ENCODE measurements around the gene GRIA4.
"Not testable (repeated sequence)": the region's sequence is repeated elsewhere in the genome, so short reads cannot be mapped to it uniquely, and the experiment has no call there.

Gene GRIA4

GRCh38 chr11:105870516-105871113 is 260.7 kb downstream of the GRIA4 start:
- DNase-seq = no peak

GRCh38 chr11:105878510-105878909 is 268.6 kb downstream of the GRIA4 start:
- DNase-seq = no peak

DNA sequence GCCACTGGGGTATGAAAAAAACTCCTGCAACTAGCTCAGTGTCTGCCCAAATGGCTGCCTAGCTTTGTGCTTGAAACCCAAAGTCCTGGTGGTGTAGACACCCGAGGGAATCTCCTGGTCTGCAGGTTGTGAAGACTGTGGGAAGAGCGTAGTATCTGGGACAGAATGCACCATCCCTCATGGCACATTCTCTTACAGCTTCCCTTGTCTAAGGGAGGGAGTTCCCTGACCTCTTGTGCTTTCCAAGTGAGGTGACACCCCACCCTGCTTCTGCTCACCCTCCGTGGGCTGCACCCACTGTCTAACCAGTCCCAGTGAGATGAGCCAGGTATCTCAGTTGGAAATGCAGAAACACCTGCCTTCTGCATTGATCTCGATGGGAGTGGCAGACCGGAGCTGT is 269.1 kb downstream of the GRIA4 start:
- not testable (repeated sequence) for DNase-seq

DNA sequence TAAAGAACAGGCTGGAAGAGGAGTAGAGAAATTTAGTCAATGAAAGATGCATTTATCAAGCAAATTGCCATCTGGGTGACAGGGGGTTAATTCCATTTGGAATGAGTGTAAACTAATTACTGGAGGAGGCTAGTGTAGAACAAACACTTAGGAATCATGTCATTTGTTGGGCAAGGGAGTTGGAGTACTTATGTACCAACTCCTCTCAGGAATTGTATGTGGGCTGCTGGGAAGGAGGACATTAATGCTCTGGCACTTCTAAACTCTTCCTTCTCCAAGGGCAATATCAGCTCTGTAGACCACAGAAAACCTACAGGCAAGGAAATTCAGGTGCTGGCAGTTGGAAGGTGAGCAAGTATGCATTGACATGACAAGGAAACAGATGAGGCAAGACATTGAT is 271.2 kb downstream of the GRIA4 start:
- DNase-seq = no peak

DNA sequence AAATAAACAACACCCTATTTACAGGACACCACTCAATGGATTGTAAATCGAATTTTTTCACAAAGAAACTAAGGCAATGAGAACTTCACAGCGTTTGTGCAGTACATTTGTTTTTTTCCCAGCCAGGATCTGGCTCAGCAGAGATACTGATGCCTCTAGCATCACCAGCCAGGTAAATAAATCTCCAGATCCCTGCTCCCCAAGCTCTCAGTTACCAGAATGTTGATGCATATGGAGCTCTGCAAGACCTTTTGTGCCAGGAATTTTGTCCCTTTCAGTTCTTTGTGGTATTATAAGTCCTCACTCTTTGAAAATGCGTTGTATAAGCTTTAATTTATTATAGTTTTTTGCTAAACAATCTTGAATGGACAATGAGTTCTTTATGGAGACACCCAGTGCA is 274.6 kb downstream of the GRIA4 start:
- no peak for DNase-seq

DNA sequence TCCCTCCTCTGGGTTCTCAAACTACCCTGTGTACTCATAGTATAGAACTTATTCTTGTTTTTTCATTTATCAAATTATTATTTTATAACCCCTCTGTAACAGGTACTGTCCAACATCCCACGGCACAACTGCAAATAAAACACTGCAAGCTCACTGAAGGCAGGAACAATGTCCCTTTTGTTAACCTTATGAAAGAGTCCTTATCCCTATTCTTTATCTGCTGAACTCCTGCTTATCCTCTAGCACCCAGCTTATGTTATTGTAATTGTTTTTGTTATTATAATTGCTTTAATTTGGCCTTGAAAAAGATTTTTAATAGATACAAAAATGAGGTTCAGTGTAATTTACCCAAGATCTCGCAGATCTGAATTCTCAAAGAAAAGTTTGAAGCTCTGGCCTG is 281.8 kb downstream of the GRIA4 start:
- DNase-seq = no peak

DNA sequence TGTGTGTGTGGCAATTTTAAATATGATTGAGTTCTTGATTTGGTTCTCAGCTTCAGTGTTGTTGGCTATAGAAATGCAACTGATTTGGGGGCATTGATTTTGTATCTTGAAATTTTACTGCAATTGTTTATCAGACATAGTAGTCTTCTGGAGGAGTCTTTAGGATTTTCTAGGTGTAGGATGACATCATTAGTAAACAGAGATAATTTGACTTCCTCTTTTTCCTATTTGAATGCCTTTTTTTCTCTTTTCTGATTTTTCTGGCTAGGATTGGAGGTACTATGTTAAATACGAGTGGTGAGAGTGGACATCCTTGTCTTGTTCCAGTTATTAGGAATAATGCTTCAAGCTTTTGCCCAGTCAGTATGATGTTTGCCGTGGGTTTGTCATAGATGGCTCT is 287.3 kb downstream of the GRIA4 start:
- DNase-seq = no peak

GRCh38 chr11:105899772-105900171 is 289.9 kb downstream of the GRIA4 start:
- DNase-seq = no peak

- DNase-seq = no peak
Observed at GRCh38 chr11:105900515-105901035, 290.7 kb downstream of the GRIA4 start.

- no peak for DNase-seq
Observed at GRCh38 chr11:105903113-105903512, 293.2 kb downstream of the GRIA4 start.

DNA sequence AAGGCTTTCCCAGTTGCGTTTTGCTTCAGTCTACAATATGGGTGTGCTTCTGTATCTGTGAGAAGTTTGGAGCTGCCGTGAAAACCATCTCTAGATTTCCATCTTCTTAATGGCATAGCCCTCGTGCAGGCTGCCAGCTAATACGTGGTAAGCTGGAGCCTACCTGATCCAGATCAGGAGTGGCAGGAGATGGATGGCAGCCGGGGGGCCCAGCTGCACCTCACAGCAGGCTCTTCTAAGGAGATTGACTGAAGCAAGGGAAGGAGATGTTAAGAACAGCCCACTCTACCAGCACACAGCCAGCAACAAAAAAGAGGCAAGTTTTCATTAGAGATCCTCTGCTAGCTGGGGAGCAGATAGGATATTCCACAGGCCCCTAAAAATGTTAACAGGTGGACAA is 296.6 kb downstream of the GRIA4 start:
- no peak for DNase-seq

- DNase-seq = no peak
Observed at GRCh38 chr11:105907319-105907718, 297.4 kb downstream of the GRIA4 start.

- DNase-seq = no peak
Observed at GRCh38 chr11:105910095-105910715, 300.3 kb downstream of the GRIA4 start.

DNA sequence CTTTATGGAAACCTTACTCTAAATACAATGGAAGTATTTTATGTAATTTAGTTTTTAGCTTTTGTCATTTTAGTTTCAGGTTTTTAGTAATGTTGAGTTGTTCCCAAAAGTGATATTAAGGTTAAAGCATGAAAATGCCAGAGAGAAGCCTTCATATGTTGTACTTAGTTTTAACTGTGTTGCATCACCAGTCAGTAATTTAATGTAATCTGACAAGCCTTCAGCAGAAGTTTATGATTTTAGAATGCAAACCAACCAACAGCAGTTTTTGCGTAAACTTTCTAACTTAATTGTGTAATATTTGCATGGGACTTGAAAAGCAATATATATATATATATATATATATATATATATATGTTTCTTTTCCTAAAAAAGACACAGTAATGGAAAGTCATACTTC is 301.6 kb downstream of the GRIA4 start:
- DNase-seq = no peak

DNA sequence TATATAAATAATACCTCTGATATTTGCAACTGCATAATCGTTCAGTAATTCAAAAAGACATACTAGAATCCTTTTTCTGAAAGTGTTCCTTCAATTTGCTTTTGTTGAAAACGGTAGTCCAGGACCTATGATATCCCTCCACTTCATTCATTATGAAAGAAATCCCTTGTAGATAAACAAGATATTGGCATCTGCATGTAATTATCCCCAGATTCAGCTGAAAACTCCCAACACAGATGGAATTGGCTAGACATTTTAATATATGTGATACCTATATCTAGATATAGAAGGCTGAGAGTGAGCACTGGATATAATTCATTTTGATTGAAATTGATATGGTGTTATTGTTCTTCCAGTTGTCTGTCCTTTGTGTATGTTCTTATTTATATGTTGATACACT is 302.8 kb downstream of the GRIA4 start:
- DNase-seq = no peak

GRCh38 chr11:105915021-105915420 is 305.1 kb downstream of the GRIA4 start:
- no peak for DNase-seq

GRCh38 chr11:105918039-105918438 is 308.2 kb downstream of the GRIA4 start:
- no peak for DNase-seq

DNA sequence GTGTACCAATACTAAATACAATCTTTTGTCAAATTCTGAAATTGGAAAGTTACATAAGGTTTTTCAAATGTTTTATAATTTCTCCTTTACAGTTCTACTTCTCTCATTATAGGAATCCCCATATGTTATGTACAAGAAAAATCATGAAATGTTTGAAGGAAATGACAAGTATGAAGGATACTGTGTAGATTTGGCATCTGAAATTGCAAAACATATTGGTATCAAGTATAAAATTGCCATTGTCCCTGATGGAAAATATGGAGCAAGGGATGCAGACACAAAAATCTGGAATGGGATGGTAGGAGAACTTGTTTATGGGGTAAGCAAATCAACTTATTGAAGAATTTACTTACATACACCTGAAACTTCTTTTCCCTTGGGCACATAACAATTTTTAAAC is 308.7 kb downstream of the GRIA4 start:
- no peak for DNase-seq

DNA sequence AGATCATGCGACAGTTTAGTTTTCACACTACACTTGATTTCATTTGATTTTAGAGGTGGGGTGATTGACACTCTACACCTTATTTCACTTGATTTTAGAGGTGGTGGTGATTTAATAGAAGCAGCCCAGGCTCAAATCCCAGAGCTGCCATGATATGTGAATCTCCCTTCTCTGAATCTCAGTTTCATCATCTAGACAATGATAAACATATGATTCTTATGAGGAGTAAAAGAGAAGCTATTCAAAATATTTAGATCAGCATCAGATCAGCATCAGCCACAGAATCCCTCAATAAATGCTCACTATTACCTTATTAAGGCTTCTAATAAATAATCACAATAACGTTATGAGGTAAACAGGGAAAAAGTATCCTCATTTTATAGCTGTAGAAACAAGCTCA is 313.4 kb downstream of the GRIA4 start:
- DNase-seq = no peak

DNA sequence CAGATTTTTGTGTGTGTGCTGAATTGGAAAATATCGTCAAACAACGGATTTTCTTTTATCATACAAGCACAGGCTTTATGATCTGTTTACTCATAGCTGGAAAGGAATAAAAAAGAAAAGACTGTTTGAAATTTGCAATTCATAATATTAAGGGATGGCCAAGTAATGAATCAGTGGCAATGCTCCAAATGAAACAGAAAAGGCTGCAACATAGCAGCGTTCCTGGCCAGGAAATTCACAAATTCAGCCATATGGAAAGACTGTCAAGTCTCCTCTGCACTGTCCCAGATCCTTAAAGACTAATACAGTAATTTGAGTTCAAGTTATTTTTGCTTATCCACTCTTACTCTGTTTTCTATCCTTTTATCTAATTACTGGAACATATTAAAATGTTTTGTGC is 313.9 kb downstream of the GRIA4 start:
- DNase-seq = no peak

- no peak for DNase-seq
Observed at GRCh38 chr11:105929084-105929955, 319.4 kb downstream of the GRIA4 start.

- no peak for DNase-seq
Observed at GRCh38 chr11:105933695-105934094, 323.8 kb downstream of the GRIA4 start.

GRCh38 chr11:105935791-105936190 is 325.9 kb downstream of the GRIA4 start:
- DNase-seq = no peak

- no peak for DNase-seq
Observed at GRCh38 chr11:105937331-105937730, 327.5 kb downstream of the GRIA4 start.
